ENCODE results near the gene PI4K2A.
"Not testable (repeated sequence)": the region's sequence is repeated elsewhere in the genome, so short reads cannot be mapped to it uniquely, and the experiment has no call there.

PI4K2A gene

DNA sequence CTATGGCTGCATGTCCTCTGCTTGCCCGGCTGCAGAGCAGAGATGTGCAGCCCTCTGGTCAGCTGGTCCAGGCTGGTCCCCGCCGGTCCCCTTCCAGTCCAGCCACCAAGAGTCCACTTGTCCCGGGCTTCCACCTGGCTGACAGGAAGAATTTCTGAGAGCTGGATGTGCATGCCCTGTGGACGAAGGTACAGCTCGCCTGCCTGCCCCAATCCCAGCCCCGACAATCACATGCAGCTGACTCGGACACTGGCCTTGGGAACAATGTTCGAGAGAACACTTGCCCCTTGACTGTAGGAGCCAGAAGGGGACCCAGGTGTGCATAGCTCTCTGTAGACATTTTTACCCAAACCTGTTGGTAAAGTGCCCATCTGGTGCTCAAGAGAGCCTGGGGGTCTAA is 34.8 kb downstream of the PI4K2A start:
- no peak for DNase-seq (ENCODE audit: low read depth)

- DNase-seq (ENCODE audit: low read depth) = no peak
Observed at GRCh38 chr10:97676770-97677581, 36.5 kb downstream of the PI4K2A start.

DNA sequence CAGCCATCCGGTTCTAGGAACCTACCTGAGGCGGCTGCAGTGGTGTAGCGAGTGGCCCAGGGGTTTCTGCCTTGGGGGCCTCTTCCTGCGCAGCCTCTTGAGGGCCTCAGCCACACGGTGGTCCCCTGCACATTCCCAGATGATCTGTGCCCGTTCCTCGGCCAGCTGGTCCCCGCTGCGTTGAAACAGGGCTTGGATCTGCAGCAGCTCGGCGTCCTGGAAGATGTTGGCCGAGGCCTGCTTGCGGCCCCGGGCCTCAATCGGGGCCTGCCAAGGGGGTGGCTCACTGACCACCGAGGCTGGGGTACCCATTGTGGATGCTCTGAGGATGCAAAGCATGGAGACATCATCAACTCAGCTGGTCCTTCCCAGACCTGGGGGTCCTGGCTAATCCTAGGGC is 39.1 kb downstream of the PI4K2A start:
- no peak for DNase-seq (ENCODE audit: low read depth)

GRCh38 chr10:97682042-97682441 is 41.6 kb downstream of the PI4K2A start:
- no peak for DNase-seq (ENCODE audit: low read depth)

DNA sequence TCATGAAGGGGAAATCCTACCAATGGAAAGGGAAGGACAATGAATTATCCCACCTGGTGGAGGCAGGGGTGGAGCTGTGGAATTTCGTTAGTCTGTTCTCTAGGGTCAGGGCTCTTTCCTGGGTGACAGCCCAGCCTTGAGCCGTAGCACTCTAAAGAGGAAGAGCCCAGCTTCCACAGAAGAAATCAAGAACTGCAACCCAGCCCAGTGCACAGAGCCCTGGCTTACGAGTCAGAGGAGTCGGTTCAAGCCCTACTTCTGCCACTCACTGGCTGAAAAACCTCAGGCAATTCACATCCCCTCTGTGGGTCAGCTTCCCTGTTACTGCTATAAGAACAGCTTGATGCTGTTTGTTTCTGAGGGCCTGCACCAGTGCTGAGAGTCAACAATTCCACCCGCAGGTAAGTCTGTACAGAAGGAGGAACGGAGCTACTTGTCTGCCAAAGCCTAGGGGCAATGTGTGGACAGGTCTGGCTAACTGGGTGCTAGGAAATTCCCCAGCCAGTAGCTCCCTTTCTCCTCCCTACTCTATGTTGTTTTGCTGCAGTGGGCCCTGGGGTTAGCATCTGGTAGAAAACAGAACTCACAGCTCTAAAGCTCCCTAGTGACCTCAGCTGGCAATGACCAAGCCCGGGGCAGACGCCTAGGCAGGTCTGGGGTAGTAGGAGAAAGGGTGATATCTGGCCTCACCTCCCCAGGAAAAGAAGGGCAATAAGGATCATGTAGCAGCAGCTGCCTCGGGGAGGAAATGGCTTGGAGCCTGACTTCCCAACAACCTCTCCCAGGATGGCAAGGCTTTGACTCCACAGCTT is 43.3 kb downstream of the PI4K2A start:
- no peak for DNase-seq (ENCODE audit: low read depth)

DNA sequence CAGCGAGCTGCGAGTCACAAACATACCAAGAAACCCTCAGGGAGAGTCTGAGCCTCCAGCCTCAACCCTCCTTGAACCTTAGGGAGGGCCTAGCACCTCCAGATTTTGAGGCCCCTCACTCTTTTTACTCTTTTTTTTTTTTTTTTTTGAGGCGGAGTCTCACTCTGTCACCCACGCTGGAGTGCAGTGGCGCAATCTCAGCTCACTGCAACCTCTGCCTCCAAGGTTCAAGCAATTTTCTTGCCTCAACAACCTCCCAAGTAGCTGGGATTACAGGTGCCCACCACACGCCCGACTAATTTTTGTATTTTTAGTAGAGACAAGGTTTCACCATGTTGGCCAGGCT is 43.9 kb downstream of the PI4K2A start:
- not testable (repeated sequence) for DNase-seq (ENCODE audit: low read depth)

- no peak for DNase-seq (ENCODE audit: low read depth)
Observed at GRCh38 chr10:97684866-97685394, 44.5 kb downstream of the PI4K2A start.

GRCh38 chr10:97685395-97685958 is 45.0 kb downstream of the PI4K2A start:
- DNase-seq (ENCODE audit: low read depth) = no peak

- no peak for DNase-seq (ENCODE audit: low read depth)
Observed at GRCh38 chr10:97686301-97686961, 46.0 kb downstream of the PI4K2A start.

GRCh38 chr10:97686962-97687784 is 46.7 kb downstream of the PI4K2A start, which contains the start of gene AVPI1:
Gene AVPI1, minus strand, starts transcription at chr10:97687241. Its CDS starts 7,336 bp downstream, at chr10:97679905.
- peak; percentile 94 for DNase-seq (ENCODE audit: low read depth)

- DNase-seq (ENCODE audit: low read depth) = peak; percentile 87
Observed at GRCh38 chr10:97687785-97688781, 47.6 kb downstream of the PI4K2A start.

GRCh38 chr10:97689559-97690020 is 49.1 kb downstream of the PI4K2A start:
- peak; percentile 99 for DNase-seq (ENCODE audit: low read depth)

DNA sequence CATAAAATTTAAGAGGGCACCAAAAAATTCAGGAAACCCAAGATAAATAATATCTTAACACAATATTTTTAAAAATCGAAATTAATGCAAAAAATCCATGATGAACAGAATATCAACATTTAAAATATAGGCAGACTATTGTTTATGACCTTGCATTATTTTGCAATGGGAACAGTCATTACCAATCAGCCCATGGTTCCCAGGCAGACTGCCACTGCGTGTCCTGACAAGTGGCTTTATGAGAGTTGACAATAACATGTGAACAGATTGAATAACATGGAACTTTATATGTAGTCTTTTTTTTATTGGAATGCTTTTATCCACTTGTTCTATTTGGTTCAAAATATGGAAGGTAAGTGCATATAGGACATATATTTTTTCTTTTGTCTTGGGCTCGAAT is 49.7 kb downstream of the PI4K2A start:
- no peak for DNase-seq (ENCODE audit: low read depth)

DNA sequence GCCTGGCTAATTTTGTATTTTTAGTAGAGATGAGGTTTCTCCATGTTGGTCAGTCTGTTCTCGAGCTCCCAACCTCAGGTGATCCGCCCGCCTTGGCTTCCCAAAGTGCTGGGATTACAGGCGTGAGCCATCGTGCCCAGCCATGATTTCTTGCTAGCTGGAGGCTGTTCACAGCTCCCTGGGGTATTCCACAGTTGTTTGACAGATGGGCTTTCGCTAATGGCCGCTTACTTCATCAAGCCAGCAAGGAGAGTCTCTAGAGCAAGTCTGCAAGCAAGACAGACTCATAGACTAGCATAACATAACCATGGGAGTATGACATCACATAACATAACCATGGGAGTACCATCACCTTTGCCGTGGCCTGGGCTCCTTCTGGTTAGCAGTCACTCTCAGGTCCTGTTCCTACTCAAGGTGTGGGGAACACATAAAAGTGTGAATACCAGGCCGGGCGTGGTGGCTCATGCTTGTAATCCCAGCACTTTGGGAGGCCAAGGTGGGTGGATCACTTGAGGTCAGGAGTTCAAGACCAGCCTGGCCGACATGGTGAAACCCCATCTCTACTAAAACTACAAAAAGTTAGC is 57.7 kb downstream of the PI4K2A start:
- not testable (repeated sequence) for DNase-seq (ENCODE audit: low read depth)

DNA sequence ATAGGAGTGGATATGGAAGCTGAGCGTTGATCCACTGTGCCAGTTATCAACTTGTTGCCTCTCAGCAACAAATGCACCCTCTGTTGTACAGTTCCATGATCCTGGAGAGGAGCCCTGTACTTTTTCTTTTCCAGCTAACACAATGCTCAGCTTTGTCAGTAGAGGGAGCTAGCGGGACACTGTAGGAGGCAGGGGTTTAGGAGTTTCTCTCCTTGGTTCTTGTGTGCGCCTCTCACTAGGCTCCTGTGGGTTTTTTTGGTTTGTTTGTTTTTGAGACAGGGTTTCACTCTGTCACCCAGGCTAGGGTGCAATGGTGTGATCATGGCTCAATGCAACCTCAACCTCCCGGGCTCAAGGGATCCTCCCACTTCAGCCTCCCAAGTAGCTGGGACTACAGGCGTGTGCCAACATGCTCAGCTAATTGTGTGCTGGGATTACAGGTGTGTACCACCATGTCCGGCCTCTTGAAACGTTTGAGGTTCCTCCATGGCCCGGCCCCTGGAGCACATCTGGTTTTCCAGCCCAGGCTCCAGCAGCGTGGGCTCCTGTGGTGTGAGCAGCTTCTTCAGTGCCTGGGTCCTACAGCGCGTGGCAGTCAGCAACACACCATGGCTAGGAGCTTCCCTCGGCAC is 61.1 kb downstream of the PI4K2A start:
- DNase-seq (ENCODE audit: low read depth) = peak; percentile 76

DNA sequence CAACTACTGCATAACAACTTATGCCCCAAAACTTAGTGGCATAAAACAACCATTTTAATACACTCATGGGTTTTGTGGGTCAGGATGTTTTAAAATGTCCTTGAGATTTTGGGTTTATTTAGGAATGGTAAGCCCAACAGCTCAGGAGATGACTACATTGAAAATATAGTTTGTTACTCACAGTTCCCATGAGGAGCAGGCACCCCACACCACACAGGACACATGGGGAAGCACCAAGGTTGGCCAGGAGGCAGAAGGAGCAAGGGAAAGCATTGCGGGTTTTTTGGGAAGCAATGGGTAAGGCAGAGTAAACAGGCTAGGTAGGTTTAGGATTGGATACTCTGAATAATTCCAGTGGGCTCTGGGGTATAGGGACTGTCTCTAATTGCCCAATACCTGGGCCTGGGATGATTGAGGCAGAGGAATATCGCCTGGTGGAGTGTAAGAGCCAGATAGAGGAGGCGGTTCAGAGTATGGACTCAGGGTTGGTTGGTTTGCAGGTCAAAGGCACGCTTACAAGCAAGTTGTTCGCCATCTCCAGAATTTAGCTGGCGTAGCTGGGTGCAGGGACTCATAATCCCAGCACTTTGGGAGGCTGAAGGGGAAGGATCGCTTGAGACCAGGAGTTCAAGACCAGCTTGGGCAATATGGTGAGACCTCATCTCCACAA is 63.1 kb downstream of the PI4K2A start:
- DNase-seq (ENCODE audit: low read depth) = no peak

GRCh38 chr10:97704341-97704740 is 63.9 kb downstream of the PI4K2A start:
- DNase-seq (ENCODE audit: low read depth) = no peak

- DNase-seq (ENCODE audit: low read depth) = no peak
Observed at GRCh38 chr10:97705006-97705670, 64.7 kb downstream of the PI4K2A start.

Data from stromal cell of bone marrow (primary cell).